Epithelial cell of esophagus (primary cell): ENCODE measurements around the gene NLK.
"Not testable (repeated sequence)": the region's sequence is repeated elsewhere in the genome, so short reads cannot be mapped to it uniquely, and the experiment has no call there.

ENCODE experiments used
- DNase-seq: peaks from one replicate; pipeline ENCODE4 v3.0.0; 2010; ENCODE audit warnings: low read depth
- H3K4me3 ChIP-seq: 2 replicates; pipeline ENCODE4 v1.5.1; 2011; ENCODE audit warnings: mild to moderate bottlenecking, low read length, control low read depth
- TF ChIP-seq, protein P1 (sequence below): IDR thresholded peaks from 2 replicates; pipeline ENCODE4 v1.5.1; 2011; ENCODE audit warnings: low read depth, mild to moderate bottlenecking, low read length, control low read depth, inconsistent platforms; ENCODE audit not compliant: insufficient read depth; ENCODE audit errors: missing control alignments

Gene NLK

DNA sequence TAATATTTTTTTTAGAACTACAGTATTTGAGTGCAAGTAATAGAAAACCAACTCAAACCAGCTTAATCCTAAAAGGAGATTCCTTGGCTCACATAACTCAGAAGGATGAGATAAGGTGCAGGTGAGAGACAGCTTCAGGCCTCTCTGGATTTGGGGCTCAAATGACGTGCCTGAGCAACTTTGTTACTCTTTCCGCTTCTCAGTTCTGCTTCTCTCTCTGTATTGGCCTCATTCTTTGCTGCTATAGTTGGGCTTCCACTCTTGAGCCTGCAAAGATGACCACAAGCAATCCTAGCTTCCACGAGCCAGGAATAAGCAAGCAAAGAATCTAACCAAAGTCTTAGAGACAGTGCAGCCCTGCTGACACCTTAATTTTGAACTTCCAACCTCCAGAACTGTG lies 45.0 kb upstream of the NLK start:
- TF ChIP-seq, protein P1, sequence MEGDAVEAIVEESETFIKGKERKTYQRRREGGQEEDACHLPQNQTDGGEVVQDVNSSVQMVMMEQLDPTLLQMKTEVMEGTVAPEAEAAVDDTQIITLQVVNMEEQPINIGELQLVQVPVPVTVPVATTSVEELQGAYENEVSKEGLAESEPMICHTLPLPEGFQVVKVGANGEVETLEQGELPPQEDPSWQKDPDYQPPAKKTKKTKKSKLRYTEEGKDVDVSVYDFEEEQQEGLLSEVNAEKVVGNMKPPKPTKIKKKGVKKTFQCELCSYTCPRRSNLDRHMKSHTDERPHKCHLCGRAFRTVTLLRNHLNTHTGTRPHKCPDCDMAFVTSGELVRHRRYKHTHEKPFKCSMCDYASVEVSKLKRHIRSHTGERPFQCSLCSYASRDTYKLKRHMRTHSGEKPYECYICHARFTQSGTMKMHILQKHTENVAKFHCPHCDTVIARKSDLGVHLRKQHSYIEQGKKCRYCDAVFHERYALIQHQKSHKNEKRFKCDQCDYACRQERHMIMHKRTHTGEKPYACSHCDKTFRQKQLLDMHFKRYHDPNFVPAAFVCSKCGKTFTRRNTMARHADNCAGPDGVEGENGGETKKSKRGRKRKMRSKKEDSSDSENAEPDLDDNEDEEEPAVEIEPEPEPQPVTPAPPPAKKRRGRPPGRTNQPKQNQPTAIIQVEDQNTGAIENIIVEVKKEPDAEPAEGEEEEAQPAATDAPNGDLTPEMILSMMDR, result no peak
- DNase-seq, result no peak

DNA sequence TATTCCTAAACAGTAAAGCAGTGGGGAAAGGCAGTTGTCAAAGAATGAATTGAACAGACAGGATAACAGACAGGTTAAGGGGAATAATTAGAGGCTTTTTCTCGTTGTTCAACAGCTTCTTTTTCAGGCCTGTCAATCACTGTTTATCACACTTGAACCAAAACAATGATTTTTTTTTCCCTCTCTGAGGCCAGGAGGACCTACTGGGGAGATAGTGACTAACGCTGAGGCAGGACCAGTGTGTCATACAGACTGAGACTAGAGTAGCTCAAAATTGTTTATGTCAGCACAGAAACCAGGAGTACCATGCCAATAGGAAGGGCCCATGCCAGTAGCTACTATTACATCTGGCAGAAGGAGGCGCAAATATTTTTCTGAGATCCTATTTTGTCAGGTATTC lies 41.3 kb upstream of the NLK start:
- DNase-seq, result peak; percentile 69
- TF ChIP-seq, protein P1, result no peak
- no peak overlapping the region for H3K4me3 ChIP-seq

More for the DNA sequence above, 45.0 kb upstream of the NLK start:
- H3K4me3 ChIP-seq, result no peak overlapping the region

DNA sequence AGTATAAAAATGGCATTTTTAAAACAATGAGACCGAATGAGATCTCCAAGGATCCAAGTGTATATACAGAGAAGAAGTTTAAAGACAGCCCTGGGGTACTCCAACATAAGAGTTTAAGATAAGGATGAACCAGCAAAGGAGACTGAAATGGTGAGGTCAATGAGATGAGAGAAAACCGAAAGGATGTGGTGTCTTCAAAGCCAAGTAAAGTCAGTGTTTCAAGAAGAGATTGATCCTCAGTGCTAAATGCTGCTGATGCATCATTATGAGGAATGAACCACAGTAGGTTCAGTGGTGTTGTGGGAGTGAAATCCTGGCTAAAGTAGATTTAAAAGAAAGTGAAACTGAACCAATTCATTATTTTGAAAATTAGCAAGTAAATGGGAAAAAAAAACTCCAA lies 38.1 kb upstream of the NLK start:
- TF ChIP-seq, protein P1, result no peak
- no peak for DNase-seq
- no peak overlapping the region for H3K4me3 ChIP-seq

DNA sequence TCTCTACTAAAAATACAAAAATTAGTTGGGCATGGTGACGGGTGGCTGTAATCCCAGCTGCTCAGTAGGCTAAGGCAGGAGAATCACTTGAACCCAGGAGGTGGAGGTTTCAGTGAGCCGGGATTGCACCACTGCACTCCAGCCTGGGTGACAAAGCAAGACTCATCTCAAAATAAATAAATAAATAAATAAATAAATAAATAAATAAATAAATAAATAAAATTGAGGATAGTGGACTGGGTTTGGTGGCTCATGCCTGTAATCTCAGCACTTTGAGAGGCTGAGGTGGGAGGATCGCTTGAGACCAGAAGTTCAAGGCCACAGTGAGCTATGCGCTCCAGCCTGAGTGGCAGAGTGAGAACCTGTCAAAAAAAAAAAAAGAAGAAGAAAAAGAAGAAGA lies 34.6 kb upstream of the NLK start:
- not testable (repeated sequence) for DNase-seq, H3K4me3 ChIP-seq

DNA sequence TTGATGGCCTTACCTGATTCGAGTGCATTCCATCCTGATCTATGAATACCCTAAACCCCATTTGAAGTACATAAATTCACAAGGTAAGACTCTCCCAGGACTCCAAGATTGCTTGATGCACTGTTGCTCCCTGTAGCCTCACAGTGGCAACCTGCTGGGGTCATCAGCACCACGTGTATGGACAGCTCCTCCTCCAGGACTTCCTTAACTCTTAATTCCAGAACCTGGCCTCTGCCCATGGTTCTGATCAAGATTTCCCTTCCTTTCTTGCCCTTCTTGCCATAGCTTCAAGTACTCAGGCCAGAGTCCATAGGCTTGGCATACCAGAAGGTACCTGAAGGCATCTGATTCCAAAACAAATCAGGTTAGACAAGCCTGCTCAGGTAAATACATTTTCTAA lies 34.0 kb upstream of the NLK start:
- DNase-seq, result peak; percentile 82
- H3K4me3 ChIP-seq, result no peak overlapping the region
- TF ChIP-seq, protein P1, result peak; percentile 7

DNA sequence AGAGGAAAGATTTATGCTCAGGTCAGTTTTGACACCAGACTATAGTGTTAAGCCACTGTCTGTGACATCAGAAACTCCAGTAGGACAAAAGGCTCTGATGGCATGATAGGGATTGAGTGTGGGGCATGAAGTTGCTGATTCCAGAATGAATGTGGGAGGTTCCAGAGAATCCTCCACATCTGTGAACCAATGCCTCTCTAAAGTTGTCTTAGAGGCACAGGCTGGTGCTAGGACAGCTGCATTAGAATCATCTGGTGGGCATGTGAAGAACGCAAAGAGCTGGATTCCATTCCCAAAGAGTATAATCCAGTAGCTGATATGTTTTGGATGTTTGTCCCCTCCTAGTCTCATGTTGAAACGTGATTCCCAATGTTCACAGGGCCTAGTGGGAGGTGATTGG lies 32.1 kb upstream of the NLK start:
- no peak for DNase-seq

DNA sequence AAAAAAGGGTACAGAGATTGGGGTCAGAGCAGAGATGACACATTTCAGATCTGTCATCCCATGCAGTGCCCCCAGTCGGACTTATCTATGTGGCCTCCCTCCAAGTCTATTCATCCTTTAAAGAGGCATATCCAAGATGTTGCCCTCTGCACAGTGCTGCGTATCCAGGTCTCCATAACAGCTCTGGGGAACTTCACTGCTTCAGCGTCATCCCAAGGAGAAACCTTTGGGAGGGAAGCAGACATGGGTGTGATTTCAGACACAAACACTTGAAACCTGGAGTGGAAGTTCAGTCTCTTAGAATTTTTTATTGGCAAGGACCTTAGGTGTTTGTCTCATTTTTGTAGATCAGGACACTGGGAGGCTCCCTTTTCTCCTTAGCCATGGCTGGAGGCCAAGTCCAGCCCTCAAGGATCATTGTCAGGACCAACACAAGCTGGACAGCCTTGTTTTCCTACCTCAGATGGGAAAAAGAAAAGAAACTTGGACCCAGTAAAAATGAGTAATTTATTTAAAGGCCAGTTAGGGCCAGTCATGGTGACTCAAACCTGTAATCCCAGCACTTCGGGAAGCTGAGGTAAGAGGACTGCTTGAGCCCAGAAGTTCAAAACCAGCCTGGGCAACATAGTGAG lies 23.9 kb upstream of the NLK start:
- DNase-seq, result peak; percentile 69

More for the DNA sequence above, 32.1 kb upstream of the NLK start:
- H3K4me3 ChIP-seq, result no peak overlapping the region
- TF ChIP-seq, protein P1, result no peak

More for the DNA sequence above, 23.9 kb upstream of the NLK start:
- H3K4me3 ChIP-seq, result no peak overlapping the region
- TF ChIP-seq, protein P1, result no peak
